ENCODE data around the gene KRT6C.

KRT6C gene

GRCh38 chr12:52434081-52434733 is 39.4 kb downstream of the KRT6C start, which contains the start of gene KRT75:
Gene KRT75, minus strand, starts transcription at chr12:52434371. Its CDS starts 67 bp downstream, at chr12:52434304.
- no peak for DNase-seq

GRCh38 chr12:52433501-52434080 is 40.0 kb downstream of the KRT6C start:
- DNase-seq: no peak

DNA sequence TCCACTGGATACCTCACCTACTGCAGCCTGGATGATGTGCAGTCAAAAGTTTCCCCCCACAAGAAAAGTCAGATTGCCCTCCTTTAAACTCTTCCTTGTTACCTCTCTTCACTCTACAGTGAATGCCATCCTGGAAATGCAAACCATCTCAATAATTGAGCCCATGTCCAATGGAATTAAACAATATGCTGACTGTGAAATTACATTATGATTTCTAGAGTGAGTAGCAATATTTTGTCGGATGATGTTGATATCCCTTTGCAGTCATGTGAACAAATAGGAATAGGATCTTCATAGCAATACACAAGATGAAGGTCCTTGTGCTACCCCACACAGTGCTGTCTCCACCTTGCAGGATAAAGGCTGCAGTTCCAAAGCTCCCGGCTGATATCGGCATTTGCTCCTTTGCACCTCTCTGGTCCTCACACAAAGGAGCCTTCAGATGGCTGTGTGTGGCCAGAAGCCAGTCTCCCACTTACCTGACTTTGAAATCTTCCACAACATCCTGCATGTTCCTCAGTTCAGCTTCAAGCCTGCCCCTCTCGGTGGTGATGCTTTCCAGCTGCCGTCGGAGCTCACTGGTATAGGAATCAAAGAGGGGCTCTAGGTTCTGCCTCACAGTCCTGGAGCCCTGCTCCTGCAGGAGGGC is 40.9 kb downstream of the KRT6C start:
- DNase-seq: no peak

DNA sequence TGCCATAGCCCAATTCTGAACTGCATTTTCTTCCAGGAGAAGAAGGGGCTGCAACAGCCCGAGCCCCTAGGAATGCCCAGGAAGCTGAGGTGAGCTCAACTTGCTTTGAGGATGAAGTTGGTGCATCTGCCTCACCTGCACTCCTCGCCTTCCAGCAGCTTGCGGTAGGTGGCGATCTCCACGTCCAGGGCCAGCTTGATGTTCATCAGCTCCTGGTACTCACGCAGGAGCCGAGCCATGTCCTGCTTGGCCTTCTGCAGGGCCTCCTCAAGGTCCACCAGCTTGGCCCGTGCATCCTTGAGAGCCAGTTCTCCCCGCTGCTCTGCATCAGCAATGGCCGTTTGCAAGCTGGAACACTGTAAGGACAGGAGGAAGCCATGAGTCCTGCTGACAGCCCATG is 45.5 kb downstream of the KRT6C start:
- no peak for DNase-seq

GRCh38 chr12:52427083-52427482 is 46.5 kb downstream of the KRT6C start:
- DNase-seq: no peak

GRCh38 chr12:52426034-52426433 is 47.6 kb downstream of the KRT6C start:
- no peak for DNase-seq

DNA sequence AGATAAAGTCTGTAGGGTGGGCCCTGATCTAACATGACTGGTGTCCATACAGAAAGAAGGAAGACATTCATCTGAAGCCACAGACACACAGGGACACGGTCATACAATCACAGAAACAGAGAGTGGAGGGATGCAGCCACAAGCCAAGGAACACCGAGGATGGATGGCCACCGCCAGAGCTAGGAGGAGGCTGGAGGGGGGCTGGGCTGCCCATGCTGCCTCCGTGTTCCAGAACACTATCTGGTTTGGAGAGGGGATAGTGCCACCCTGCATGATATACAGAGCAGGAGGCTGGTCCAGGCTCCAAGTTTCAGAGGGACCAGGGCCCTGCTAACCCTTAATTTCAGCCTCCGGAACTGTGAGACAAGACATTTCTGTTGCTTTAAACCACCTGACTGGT is 48.1 kb downstream of the KRT6C start:
- no peak for DNase-seq

- no peak for DNase-seq
Measured at GRCh38 chr12:52423661-52424500, 49.7 kb downstream of the KRT6C start.

GRCh38 chr12:52423035-52423434 is 50.6 kb downstream of the KRT6C start:
- no peak for DNase-seq

DNA sequence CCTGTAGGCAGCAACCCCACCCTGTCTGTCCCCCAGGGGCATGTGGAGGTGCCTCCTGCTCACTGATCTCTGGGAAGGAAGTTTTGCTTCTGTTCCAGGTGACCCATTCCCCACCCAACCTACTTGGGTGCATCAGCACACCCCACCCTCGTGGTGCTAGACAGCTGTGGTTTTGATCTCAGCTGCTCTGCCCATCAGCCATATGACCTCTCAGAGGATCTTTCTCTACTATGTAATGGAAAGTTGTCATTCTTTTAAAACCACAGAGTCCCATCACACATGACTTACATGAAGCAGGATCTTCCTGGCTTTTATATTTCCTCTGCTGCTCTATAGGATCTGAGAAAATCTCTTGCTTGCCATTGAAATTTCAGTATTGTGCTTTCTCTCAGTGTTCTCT is 53.9 kb downstream of the KRT6C start:
- no peak for DNase-seq

GRCh38 chr12:52418576-52419110 is 55.0 kb downstream of the KRT6C start:
- no peak for DNase-seq

All from NK-92 treated with Interleukin-12 subunit alpha and Interleukin-12 subunit beta, amount 100 ng/mL, for 24 hours (cell line).